Epidermal melanocyte (primary cell): ENCODE data around the gene C1GALT1.
A peak's percentile ranks its signal among the peaks of the same experiment; 100 is the strongest.
"Not testable (repeated sequence)": the region's sequence is repeated elsewhere in the genome, so short reads cannot be mapped to it uniquely, and the experiment has no call there.

ENCODE experiments used
- DNase-seq: peaks from one replicate; pipeline ENCODE4 v3.0.0; 2011; ENCODE audit warnings: low spot score; ENCODE audit not compliant: insufficient read length

C1GALT1 gene

GRCh38 chr7:7200255-7200654 is 17.9 kb downstream of the C1GALT1 start:
- not testable (repeated sequence) for DNase-seq

DNA sequence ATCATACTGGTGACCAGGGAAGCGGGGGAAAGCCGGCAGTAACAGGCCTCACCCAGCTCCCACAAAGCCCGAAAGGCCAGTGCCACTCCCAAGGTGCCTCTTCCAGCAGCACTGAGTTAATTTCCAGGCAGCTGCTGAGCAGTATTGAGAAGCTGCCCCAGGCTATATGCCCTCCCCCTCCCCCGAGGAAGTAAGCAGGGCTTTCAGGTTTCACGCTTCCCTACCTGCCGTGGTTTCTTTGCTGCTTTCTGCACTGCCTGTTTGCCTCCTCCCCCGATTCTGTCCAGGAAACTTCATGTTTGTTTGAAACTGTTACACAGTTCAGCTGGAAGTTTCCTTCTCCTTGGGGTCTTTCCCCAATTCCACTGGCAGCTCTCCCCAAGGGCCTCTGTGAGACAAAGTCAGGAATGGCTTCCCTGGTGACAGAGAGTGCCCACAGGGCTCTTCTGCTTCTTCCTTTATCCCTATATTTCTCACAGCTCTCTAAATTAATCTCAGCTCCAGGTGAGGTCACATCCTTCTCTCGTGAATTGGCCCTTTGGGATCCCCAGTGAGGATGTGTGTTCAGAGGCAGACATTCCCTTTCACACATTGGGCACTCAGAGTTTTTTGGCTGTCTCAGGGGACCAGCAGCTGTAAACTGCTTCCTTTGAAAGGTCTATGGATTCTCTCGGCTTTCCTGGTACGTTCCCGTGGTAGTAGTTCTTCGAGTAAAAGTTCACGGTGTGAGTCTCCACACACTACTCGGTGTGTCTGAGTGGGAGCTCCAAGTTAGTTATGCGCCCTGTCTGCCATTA is 19.4 kb downstream of the C1GALT1 start:
- no peak for DNase-seq

DNA sequence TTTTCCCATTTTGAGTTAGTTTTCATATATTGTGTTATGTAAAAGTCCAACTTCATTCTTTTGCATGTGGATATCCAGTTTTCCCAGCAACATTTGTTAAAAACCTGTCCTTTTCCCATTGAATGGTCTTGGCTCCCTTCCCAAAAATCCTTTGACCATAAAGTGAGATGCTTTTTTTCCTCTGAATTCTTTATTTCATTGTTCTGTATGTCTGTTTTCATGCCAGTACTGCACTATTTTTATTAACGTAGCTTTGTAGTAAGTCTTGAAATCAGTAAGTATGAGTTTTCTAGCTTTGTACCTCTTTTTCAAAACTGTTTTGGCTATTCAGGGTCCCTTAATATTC is 20.0 kb downstream of the C1GALT1 start:
- no peak for DNase-seq

GRCh38 chr7:7203813-7204575 is 21.6 kb downstream of the C1GALT1 start:
- no peak for DNase-seq

DNA sequence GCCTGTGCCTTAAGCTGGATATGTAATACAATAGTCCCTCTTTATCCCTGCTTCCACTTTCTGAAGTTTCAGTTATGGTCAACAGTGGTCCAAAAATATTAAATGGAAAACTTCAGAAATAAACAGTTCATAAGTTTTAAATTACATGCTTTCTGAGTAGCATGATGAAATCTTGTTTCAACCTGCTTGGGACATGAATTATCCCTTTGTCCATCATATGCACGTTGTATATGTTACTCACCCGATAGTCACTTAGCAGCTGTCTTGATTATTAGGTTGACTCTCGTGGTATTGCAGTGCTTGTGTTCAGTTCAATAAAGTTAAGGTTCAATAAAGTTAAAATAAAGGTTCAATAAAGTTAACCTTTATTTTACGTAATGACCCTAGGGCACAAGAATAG is 25.5 kb downstream of the C1GALT1 start:
- DNase-seq = no peak

DNA sequence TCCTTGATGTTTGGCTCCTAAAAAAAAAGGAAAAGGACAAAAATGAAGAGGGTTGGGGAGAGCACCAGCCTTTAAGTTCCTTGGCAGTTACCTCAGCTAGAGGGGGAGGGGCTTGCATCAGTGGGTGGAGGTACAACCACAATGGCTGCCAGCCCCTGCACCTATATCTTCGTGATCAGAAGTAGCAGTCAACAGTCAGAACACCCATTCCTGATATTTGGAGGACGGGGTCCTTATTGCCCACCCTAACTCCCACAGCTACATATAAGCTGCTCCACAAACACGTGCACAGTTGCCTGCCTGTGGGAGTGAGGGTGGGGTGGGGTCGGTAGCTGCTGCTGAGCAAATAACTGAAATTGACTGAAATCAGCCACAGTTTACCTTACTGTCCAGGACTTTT is 26.2 kb downstream of the C1GALT1 start:
- no peak for DNase-seq

DNA sequence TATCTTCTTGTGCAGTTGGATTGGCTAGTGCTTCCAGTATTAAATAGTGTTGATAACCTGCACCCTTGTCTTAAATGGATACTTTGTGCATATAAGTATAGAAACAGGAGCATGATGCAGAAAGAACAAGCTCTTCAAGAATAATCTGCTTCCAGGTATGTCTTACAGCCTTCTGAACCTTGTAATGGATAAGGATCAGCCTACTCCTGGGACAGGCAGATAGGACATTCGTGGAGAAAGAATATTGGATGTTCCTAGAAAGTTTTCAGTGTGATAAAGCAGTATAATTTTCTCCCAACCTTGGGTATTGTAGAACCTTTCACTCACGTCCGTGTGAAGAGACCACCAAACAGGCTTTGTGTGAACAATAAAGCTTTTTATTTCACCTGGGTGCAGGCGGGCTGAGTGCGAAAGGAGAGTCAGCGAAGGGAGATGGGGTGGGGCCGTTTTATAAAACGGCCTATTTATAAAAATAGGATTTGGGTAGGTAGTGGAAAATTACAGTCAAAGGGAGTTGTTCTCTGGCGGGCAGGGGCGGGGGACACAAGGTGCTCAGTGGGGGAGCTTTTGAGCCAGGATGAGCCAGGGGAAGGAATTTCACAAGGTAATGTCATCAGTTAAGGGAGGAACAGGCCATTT is 27.2 kb downstream of the C1GALT1 start:
- no peak for DNase-seq

DNA sequence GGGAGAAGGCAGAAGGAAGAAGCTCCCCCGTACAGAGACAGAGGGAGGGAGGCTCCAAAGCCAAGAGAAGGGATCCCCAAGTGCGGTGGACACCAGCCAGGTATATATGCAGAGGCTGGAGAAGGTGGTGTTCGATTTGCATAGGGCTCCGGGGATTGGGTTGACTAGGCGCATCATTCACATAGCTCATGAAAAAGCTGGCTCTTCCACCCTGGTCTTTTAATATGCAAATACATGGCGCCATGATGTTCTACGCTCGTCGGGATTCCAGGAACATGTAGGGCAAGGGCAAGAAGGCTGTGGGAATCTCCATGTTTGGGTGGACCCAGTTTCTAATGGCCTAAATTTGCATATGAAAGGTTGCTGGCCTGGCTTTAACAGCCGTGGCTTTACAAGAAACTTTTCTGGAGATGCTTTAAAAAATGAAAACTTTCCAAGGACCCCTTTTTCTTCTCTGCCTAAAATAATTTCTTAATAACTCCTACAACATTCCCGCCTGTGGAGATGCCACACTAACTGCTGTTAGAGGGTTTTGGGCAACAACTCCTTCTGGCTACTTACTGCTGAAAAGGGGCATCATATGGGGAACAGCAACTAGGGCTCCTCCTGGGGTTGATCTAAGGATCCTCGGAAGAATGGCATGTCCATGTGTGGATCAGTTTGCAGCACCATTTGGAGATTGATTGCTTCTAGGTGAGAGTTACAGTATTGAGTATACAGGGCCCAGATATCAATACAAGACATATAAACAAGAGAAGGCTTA is 28.3 kb downstream of the C1GALT1 start:
- DNase-seq = no peak

- no peak for DNase-seq
Measured at GRCh38 chr7:7212612-7213011, 30.3 kb downstream of the C1GALT1 start.

DNA sequence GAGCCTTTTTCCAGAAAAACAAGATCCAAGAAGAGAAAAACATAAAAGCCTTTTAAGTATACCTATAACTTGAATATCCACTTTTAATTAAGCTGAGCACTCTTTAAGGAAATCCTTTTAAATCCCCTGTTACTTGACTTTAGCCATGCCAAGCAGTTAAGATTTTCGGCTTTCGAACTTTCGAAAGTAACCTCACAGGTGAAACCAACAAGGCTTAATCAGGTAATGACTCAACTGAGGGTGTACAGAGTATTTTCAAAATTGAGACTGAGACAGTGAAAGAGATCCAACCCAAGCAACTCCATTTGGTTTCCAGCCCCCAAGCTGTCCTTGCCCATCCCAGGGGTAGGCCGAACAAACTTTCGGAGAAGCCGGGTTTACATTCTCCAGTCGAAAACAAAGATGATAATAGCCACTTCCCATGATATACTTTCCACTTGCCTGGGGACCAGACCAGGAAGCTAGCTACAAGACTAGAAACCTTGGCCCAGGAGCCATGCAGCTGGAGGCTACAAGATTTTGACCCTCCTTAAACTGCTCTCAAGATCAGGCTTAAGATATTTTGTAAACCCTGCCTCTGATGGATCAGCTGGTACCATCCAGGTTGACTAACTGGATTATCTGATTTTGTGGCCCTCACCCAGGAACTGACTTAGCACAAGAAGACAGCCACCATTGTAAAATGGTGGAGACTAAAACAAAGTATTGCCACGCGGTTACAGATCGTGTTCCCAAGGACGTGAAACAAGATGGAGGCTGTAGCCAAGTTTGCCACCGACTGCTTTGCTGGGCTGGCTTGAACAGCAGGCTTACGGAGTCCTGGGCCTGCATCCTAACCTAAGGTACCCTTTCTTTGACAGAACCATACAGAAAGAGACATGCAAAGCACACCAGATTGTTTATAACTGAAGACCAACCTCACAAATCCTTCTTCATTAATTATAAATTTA is 32.3 kb downstream of the C1GALT1 start:
- DNase-seq = no peak

- no peak for DNase-seq
Measured at GRCh38 chr7:7216279-7216678, 33.9 kb downstream of the C1GALT1 start.

- no peak for DNase-seq
Measured at GRCh38 chr7:7219216-7219615, 36.9 kb downstream of the C1GALT1 start.

GRCh38 chr7:7220821-7221220 is 38.5 kb downstream of the C1GALT1 start:
- DNase-seq = no peak

GRCh38 chr7:7221599-7222038 is 39.3 kb downstream of the C1GALT1 start:
- peak; percentile 22 for DNase-seq

- no peak for DNase-seq
Measured at GRCh38 chr7:7223250-7223649, 40.9 kb downstream of the C1GALT1 start.

GRCh38 chr7:7226407-7226806 is 44.1 kb downstream of the C1GALT1 start:
- DNase-seq = no peak

- no peak for DNase-seq
Measured at GRCh38 chr7:7228472-7228871, 46.1 kb downstream of the C1GALT1 start.

GRCh38 chr7:7228967-7229366 is 46.6 kb downstream of the C1GALT1 start:
- DNase-seq = no peak

- DNase-seq = no peak
Measured at GRCh38 chr7:7231000-7231399, 48.7 kb downstream of the C1GALT1 start.

- no peak for DNase-seq
Measured at GRCh38 chr7:7231865-7232264, 49.5 kb downstream of the C1GALT1 start.
